MM.1S (cell line): ENCODE results near the gene DLGAP3.

ENCODE experiments used
- DNase-seq: peaks from one replicate; pipeline ENCODE4 v3.0.0-alpha.2; 2015
- H2AFZ ChIP-seq: fragments of 300-600 bp; sonication (generic); 2 replicates; pipeline ENCODE4 v1.6.0; 2016; ENCODE audit warnings: antibody characterized with exemption, low read length
- H3F3A ChIP-seq: fragments of 300-600 bp; sonication (generic); 2 replicates; pipeline ENCODE4 v1.6.1; 2016; ENCODE audit warnings: mild to moderate bottlenecking, antibody characterized with exemption, low read length, moderate library complexity, mixed read lengths; ENCODE audit not compliant: insufficient read depth
- H3K27ac ChIP-seq: fragments of 300-600 bp; sonication (generic); 2 replicates; pipeline ENCODE4 v1.5.1; 2016; ENCODE audit warnings: mild to moderate bottlenecking, low read length
- H3K27me3 ChIP-seq: fragments of 300-600 bp; sonication (generic); replicated peaks from 2 replicates; pipeline ENCODE4 v1.6.0; 2016; ENCODE audit warnings: low read length; ENCODE audit not compliant: insufficient read depth
- H3K36me3 ChIP-seq: fragments of 300-600 bp; sonication (generic); replicated peaks from 2 replicates; pipeline ENCODE4 v1.6.1; 2016; ENCODE audit warnings: mild to moderate bottlenecking, low read length, mixed read lengths; ENCODE audit not compliant: insufficient read depth
- H3K4me1 ChIP-seq: fragments of 300-600 bp; sonication (generic); 2 replicates; pipeline ENCODE4 v1.6.1; 2016; ENCODE audit warnings: low read length, mixed read lengths
- H3K4me2 ChIP-seq: fragments of 300-600 bp; sonication (generic); 2 replicates; pipeline ENCODE4 v1.6.0; 2016; ENCODE audit warnings: low read depth, low read length
- H3K4me3 ChIP-seq: fragments of 300-600 bp; sonication (generic); 2 replicates; pipeline ENCODE4 v1.5.1; 2016; ENCODE audit warnings: low read length, mixed read lengths
- H3K79me2 ChIP-seq: fragments of 300-600 bp; sonication (generic); 2 replicates; pipeline ENCODE4 v1.6.1; 2016; ENCODE audit warnings: mixed run types, low read length, mixed read lengths
- H3K9ac ChIP-seq: fragments of 300-600 bp; sonication (generic); 2 replicates; pipeline ENCODE4 v1.6.1; 2016; ENCODE audit warnings: low read length, mixed read lengths
- H3K9me2 ChIP-seq: fragments of 300-600 bp; sonication (generic); replicated peaks from 2 replicates; pipeline ENCODE4 v1.6.1; 2016; ENCODE audit warnings: mild to moderate bottlenecking, low read length, mixed read lengths; ENCODE audit not compliant: insufficient read depth
- H3K9me3 ChIP-seq: fragments of 300-600 bp; sonication (generic); replicated peaks from 2 replicates; pipeline ENCODE4 v1.6.1; 2016; ENCODE audit warnings: mild to moderate bottlenecking, low read length, mixed read lengths; ENCODE audit not compliant: insufficient read depth
- H4K20me1 ChIP-seq: fragments of 300-600 bp; sonication (generic); 2 replicates; pipeline ENCODE4 v1.6.1; 2016; ENCODE audit warnings: mild to moderate bottlenecking, low read length, moderate library complexity, mixed read lengths; ENCODE audit not compliant: insufficient read depth
- CTCF ChIP-seq: fragments of 300-600 bp; sonication (generic); IDR thresholded peaks from 2 replicates; pipeline ENCODE4 v1.5.1; 2016; ENCODE audit warnings: antibody characterized with exemption, low read length, mixed read lengths
- EZH2 ChIP-seq: fragments of 300-600 bp; sonication (generic); optimal IDR thresholded peaks from 2 replicates; pipeline ENCODE3; 2017; ENCODE audit warnings: low read depth, mild to moderate bottlenecking, antibody characterized with exemption, low read length, mixed read lengths
- EZH2phosphoT487 ChIP-seq: fragments of 300-600 bp; sonication (generic); IDR thresholded peaks from 2 replicates; pipeline ENCODE4 v1.6.1; 2018; ENCODE audit warnings: antibody characterized with exemption, low read length

Gene DLGAP3

GRCh38 chr1:34885405-34886247 is 43.8 kb downstream of the DLGAP3 start:
- Histone ChIP-seq H3F3A (no peaks in the 10 kb centered on the region), H3K4me2 (no peak overlapping the region), H3K79me2 (no peaks in the 10 kb centered on the region), H3K4me3 (no peak overlapping the region), H3K27ac (no peak overlapping the region), H3K36me3 (no peaks in the 10 kb centered on the region), H3K9ac (no peak overlapping the region), H3K4me1 (no peaks in the 10 kb centered on the region), H3K27me3 (no peaks in the 10 kb centered on the region), H4K20me1 (no peaks in the 10 kb centered on the region), H3K9me2 (no peaks in the 10 kb centered on the region), H3K9me3 (no peaks in the 10 kb centered on the region), H2AFZ (no peak overlapping the region)
- TF ChIP-seq EZH2phosphoT487 (no peak), CTCF (no peak), EZH2 (no peak)
- no peak for DNase-seq

GRCh38 chr1:34884961-34885360 is 44.5 kb downstream of the DLGAP3 start:
- Histone ChIP-seq H3K36me3 (no peaks in the 10 kb centered on the region), H3K9ac (no peak overlapping the region), H3K27ac (no peak overlapping the region), H3K4me3 (no peak overlapping the region), H3K4me1 (no peaks in the 10 kb centered on the region), H3K9me3 (no peaks in the 10 kb centered on the region), H3F3A (no peaks in the 10 kb centered on the region), H3K27me3 (no peaks in the 10 kb centered on the region), H3K4me2 (no peak overlapping the region), H2AFZ (no peak overlapping the region), H3K9me2 (no peaks in the 10 kb centered on the region), H4K20me1 (no peaks in the 10 kb centered on the region), H3K79me2 (no peaks in the 10 kb centered on the region)
- no peak for TF ChIP-seq EZH2
- TF ChIP-seq CTCF, result 0 out of 2 replicates have a peak, but pooled peaks have one; percentile 9
- no peak for TF ChIP-seq EZH2phosphoT487
- no peak for DNase-seq

GRCh38 chr1:34884536-34884935 is 44.9 kb downstream of the DLGAP3 start:
- H3K79me2 ChIP-seq, result no peaks in the 10 kb centered on the region
- no peak for TF ChIP-seq CTCF
- TF ChIP-seq EZH2phosphoT487, result no peak
- no peak for TF ChIP-seq EZH2
- no peaks in the 10 kb centered on the region for H3K9me2 ChIP-seq
- no peaks in the 10 kb centered on the region for H3K27me3 ChIP-seq
- H3K9ac ChIP-seq, result no peak overlapping the region
- no peak overlapping the region for H3K27ac ChIP-seq
- no peak overlapping the region for H3K4me2 ChIP-seq
- no peaks in the 10 kb centered on the region for H4K20me1 ChIP-seq
- no peak overlapping the region for H2AFZ ChIP-seq
- no peaks in the 10 kb centered on the region for H3K4me1 ChIP-seq
- no peaks in the 10 kb centered on the region for H3K9me3 ChIP-seq
- DNase-seq, result no peak
- H3K4me3 ChIP-seq, result no peak overlapping the region
- H3F3A ChIP-seq, result no peaks in the 10 kb centered on the region
- H3K36me3 ChIP-seq, result no peaks in the 10 kb centered on the region
